Bronchial epithelial cell (primary cell): ENCODE results near the gene FGFR3. TPM values are rescaled to one million over a fixed set of nuclear protein-coding genes. Genes with fewer than 3 reads are reported as not detected.

ENCODE experiments used
- DNase-seq: peaks from one replicate; pipeline ENCODE4 v3.0.0-alpha.2; 2010; ENCODE audit warnings: low read depth
- FAIRE-seq: peaks from 2 replicates; lab custom pipeline; 2011; peaks lifted over from hg19 to GRCh38; lab: Jason Lieb, UNC
- H3K27me3 ChIP-seq: 2 replicates; pipeline ENCODE4 v1.5.1; 2011; ENCODE audit warnings: low read length; ENCODE audit not compliant: control insufficient read depth, insufficient read depth
- H3K36me3 ChIP-seq: 2 replicates; pipeline ENCODE4 v1.5.1; 2011; ENCODE audit warnings: low read length; ENCODE audit not compliant: control insufficient read depth, insufficient read depth
- H3K4me3 ChIP-seq: 2 replicates; pipeline ENCODE4 v1.5.1; 2011; ENCODE audit warnings: mild to moderate bottlenecking, low read depth, low read length, control low read depth
- CTCF ChIP-seq: IDR thresholded peaks from 2 replicates; pipeline ENCODE4 v1.5.1; 2011; ENCODE audit warnings: mild to moderate bottlenecking, moderate library complexity, low read length, control low read depth, inconsistent platforms; ENCODE audit not compliant: insufficient read depth, severe bottlenecking
- total RNA-seq: library from RNA; depleted of rRNA; stranded (reverse); fragments of >200 nt; gene quantifications from 2 replicates; pipeline ENCODE4 v1.2.1, GENCODE V29; 2014

Gene FGFR3
- total RNA-seq, 1 donor from 2014 or later: 29.0 TPM

- H3K36me3 ChIP-seq: peaks cover 73% of the 10 kb centered on the region
- no peak for DNase-seq
- no peak overlapping the region for H3K4me3 ChIP-seq
- no peak for TF ChIP-seq CTCF
- no peak for FAIRE-seq
- no peaks in the 10 kb centered on the region for H3K27me3 ChIP-seq
These were observed 9.1 kb downstream of the FGFR3 start for GRCh38 chr4:1802151-1802715.

GRCh38 chr4:1802720-1803522, 9.8 kb downstream of the FGFR3 start:
- peak; percentile 81 for FAIRE-seq
- no peak for TF ChIP-seq CTCF
- no peak overlapping the region for H3K4me3 ChIP-seq
- peaks cover 69% of the 10 kb centered on the region for H3K36me3 ChIP-seq
- H3K27me3 ChIP-seq: no peaks in the 10 kb centered on the region
- no peak for DNase-seq

GRCh38 chr4:1803523-1804423, 10.7 kb downstream of the FGFR3 start:
- Histone ChIP-seq H3K4me3 (no peak overlapping the region), H3K27me3 (no peaks in the 10 kb centered on the region), H3K36me3 (peaks cover 63% of the 10 kb centered on the region)
- FAIRE-seq (no peak), DNase-seq (no peak)
- TF ChIP-seq CTCF: no peak

- H3K27me3 ChIP-seq: no peaks in the 10 kb centered on the region
- H3K36me3 ChIP-seq: peaks cover 52% of the 10 kb centered on the region
- DNase-seq: no peak
- no peak for FAIRE-seq
- no peak overlapping the region for H3K4me3 ChIP-seq
- no peak for TF ChIP-seq CTCF
These were observed 11.8 kb downstream of the FGFR3 start for GRCh38 chr4:1804638-1805492.

GRCh38 chr4:1805493-1806222, 12.6 kb downstream of the FGFR3 start:
- Histone ChIP-seq H3K4me3 (no peak overlapping the region), H3K36me3 (peaks cover 49% of the 10 kb centered on the region), H3K27me3 (no peaks in the 10 kb centered on the region)
- DNase-seq: no peak
- FAIRE-seq: no peak
- TF ChIP-seq CTCF: no peak
